Adrenal gland (tissue), 12 donors: ENCODE data around the gene SYNE1. TPM values are rescaled to one million over a fixed set of nuclear protein-coding genes. Genes with fewer than 3 reads are reported as not detected.

ENCODE experiments used
- DNase-seq, 7 donors: peaks; one replicate each; pipeline ENCODE4 v3.0.0-alpha.2; 2019 to 2020
- H3K27ac ChIP-seq, 5 donors: fragments of 200-600 bp; sonication (generic) in 4 of 5; 1 replicate in 3 of 5; 2 replicates in 2 of 5; pipeline versions ENCODE4 v1.5.1 to v1.8.0; 2016 to 2020; ENCODE audit warnings: mild to moderate bottlenecking in 1 of 5
- H3K27me3 ChIP-seq: fragments of 200-600 bp; 2 replicates; pipeline ENCODE4 v1.8.0; 2021
- H3K36me3 ChIP-seq, 2 donors: fragments of 200-600 bp; replicated peaks in 1 of 2; 1 replicate in 1 of 2; 2 replicates in 1 of 2; pipeline versions ENCODE4 v1.5.1 to v1.8.0; 2018 to 2022
- H3K4me1 ChIP-seq, 2 donors: fragments of 200-600 bp; replicated peaks in 1 of 2; 1 replicate in 1 of 2; 2 replicates in 1 of 2; pipeline versions ENCODE4 v1.5.1 to v1.8.0; 2018 to 2021
- H3K4me3 ChIP-seq, 4 donors: fragments of 200-600 bp; sonication (generic) in 3 of 4; one replicate each; pipeline ENCODE4 v1.5.1; 2016 to 2018
- H3K9me3 ChIP-seq, 3 donors: fragments of 200-600 bp; sonication (generic) in 1 of 3; replicated peaks in 1 of 3; 1 replicate in 2 of 3; 2 replicates in 1 of 3; pipeline versions ENCODE4 v1.5.1 to v1.8.0; 2016 to 2021
- POLR2A ChIP-seq, 2 donors: fragments of 450-650 bp; IDR thresholded peaks; one replicate each; pipeline ENCODE4 v1.6.1; 2017; ENCODE audit warnings: antibody characterized with exemption in 2 of 2, mild to moderate bottlenecking in 2 of 2, moderate library complexity in 1 of 2
- WGBS, 4 donors: extraction: QIAGEN DNeasy Blood & Tissue Kit in 2 of 4; methylation state at CpG; one replicate each; pipeline versions ENCODE4 v1.1.5 to v1.1.7; 2013 to 2017; 5-methylcytosine and 5-hydroxymethylcytosine counted together
- intact Hi-C, 2 donors: fragments of 100-400 bp; cut with DNase I; formaldehyde crosslinking; loops; one replicate each; pipeline versions ENCODE4 v1.14.1 to v1.15.0; 2022 to 2023
- polyA plus RNA-seq, 3 donors: library from polyadenylated mRNA; stranded (reverse); fragments of 200-250 nt in 2 of 3; fragments of 350-450 nt in 1 of 3; fragmentation: Illumina TruSeq in 1 of 3; extraction: RNeasy Lipid Tissue Mini Kit (QIAGEN cat#74804) in 1 of 3; gene quantifications; one replicate each; pipeline ENCODE4 v1.2.3, GENCODE V29; 2013 to 2014
- total RNA-seq, 9 donors: library from RNA; depleted of rRNA in 4 of 9; stranded (reverse); fragments of >200 nt in 4 of 9; fragments of 120-200 nt in 1 of 9; fragmentation: NEBNext Ultra II Directional in 1 of 9; extraction: Animal tissue kit (Norgen Biotek cat#: 25700) in 1 of 9; gene quantifications; one replicate each; pipeline versions ENCODE4 v1.1.0 to v1.2.4, GENCODE V29; 2013 to 2023
- TF ChIP-seq, protein P1 (sequence below), 6 experiments: fragments of 450-650 bp in 4 of 6; fragments of 200-600 bp in 2 of 6; sonication (generic) in 1 of 6; IDR thresholded peaks; 1 replicate in 5 of 6; 2 replicates in 1 of 6; pipeline versions ENCODE4 v1.5.1 to v1.8.0; 2016 to 2021; ENCODE audit warnings: antibody characterized with exemption in 6 of 6, mild to moderate bottlenecking in 2 of 6, moderate library complexity in 1 of 6
- donor health status: healthy with polysubstance abuse.
- donor health status: Bipolar disorder and iron deficiency.
- donor health status: DM: yes; HTN: yes; CAD: no.
- donor health status: DM: no; HTN: no; CAD: no.
- donor health status: DM: no; HTN: no; CAD: no.
- donor health status: DM: yes; HTN: yes; CAD: no.

Gene SYNE1
- total and polyA plus RNA-seq, 12 donors, result 29.0 to 170 (median 93.1) TPM

DNA sequence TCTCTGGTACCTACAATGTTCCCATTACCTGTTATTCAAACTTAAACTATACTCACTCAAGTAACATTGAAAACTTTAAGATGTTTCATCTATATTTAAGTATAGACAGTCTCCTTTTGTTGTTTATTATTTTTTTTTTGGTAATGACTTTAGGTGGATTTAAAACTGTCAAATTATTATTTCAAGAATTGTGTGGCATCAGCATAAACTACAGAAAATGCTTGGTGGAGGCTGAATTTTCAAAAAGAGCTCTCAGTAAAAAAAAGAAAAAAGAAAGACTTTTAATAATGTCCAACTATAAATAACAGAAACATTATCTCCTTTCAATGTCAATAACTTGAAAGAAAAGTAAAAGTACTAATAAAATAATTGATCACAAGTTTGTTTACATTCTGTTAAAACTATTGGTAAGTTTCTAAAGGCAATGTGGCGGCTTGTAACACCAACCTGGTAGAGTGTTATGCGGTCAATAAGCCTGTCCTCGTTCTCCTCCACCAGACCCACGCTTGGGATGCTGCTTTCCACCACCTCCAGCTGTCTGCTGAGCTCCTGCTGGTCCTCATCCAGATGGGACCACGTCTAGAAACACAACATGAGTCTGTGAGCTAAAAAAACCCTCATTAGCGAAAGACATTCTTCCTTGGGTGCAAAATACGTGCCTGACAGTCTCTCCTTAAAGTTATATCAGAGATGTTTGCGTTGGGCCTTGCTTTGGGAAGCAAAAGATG lies 400.6 kb downstream of the SYNE1 start:
- no peak overlapping the region for H3K27ac ChIP-seq

DNA sequence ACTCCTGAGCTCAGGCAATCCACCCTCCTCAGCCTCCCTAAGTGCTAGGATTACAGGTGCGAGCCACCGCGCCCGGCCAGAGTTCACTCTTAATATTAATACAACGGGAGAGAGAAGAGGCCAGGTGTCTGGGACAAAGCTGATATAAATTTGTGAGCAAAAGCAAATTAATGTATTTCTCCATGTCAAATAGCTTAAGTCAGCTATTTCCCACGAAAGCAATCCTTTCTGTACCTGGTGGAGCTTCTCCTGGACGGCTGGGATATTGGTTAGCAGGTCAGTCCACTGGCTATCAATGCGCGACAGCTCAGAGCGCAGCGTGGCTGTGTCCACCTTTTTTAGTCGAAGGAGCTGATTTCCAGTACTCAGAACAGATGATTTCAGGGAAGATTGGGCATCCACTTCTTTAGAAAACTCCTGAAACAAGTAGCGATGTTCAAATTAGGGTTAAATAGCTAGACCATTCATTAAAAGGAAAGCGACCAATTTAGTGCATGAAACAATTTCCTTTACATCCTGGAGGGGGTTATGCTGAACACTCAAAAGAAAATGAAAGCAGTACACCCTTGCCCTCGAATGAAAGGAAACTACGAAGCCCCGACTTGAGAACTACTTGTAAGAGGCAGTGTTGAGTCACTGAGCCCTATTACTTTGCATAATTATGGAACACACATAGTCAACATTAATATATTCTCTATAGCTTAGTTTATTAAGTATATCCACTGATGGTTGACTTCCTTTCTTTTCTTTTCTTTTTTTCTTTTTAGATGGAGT lies 403.4 kb downstream of the SYNE1 start:
- H3K36me3 ChIP-seq, result peaks cover 0 to 73% of the 10 kb centered on the region in 2 donors
- H3K4me1 ChIP-seq, result no peaks in the 10 kb centered on the region
- H3K4me3 ChIP-seq, result no peak overlapping the region
- no peak for TF ChIP-seq POLR2A (IDR thresholded peaks at IDR 0.05)
- TF ChIP-seq, protein P1, sequence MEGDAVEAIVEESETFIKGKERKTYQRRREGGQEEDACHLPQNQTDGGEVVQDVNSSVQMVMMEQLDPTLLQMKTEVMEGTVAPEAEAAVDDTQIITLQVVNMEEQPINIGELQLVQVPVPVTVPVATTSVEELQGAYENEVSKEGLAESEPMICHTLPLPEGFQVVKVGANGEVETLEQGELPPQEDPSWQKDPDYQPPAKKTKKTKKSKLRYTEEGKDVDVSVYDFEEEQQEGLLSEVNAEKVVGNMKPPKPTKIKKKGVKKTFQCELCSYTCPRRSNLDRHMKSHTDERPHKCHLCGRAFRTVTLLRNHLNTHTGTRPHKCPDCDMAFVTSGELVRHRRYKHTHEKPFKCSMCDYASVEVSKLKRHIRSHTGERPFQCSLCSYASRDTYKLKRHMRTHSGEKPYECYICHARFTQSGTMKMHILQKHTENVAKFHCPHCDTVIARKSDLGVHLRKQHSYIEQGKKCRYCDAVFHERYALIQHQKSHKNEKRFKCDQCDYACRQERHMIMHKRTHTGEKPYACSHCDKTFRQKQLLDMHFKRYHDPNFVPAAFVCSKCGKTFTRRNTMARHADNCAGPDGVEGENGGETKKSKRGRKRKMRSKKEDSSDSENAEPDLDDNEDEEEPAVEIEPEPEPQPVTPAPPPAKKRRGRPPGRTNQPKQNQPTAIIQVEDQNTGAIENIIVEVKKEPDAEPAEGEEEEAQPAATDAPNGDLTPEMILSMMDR (IDR thresholded peaks at IDR 0.05), result no peak
- 89 to 95% (median 92%) methylated on average over 17 of the region's 17 CpGs for WGBS, 4 donors
- no peaks in the 10 kb centered on the region for H3K27me3 ChIP-seq
- intact Hi-C loops, result no loop called here
- H3K9me3 ChIP-seq, result no peaks in the 10 kb centered on the region
- peak overlapping the region in 1 of 5 donors; percentile 14 for H3K27ac ChIP-seq
- no peak for DNase-seq

More for the DNA sequence above, 400.6 kb downstream of the SYNE1 start:
- no peaks in the 10 kb centered on the region for H3K27me3 ChIP-seq
- peaks cover 0 to 9% of the 10 kb centered on the region in 2 donors for H3K4me1 ChIP-seq
- no peaks in the 10 kb centered on the region for H3K9me3 ChIP-seq
- intact Hi-C loops, result no loop called here
- TF ChIP-seq POLR2A (IDR thresholded peaks at IDR 0.05), result no peak
- TF ChIP-seq, protein P1 (IDR thresholded peaks at IDR 0.05), result no peak
- H3K4me3 ChIP-seq, result no peak overlapping the region
- no peak for DNase-seq
- peaks cover 0 to 72% of the 10 kb centered on the region in 2 donors for H3K36me3 ChIP-seq
- 94 to 98% (median 95%) methylated on average over 8 of the region's 8 CpGs for WGBS, 4 donors

DNA sequence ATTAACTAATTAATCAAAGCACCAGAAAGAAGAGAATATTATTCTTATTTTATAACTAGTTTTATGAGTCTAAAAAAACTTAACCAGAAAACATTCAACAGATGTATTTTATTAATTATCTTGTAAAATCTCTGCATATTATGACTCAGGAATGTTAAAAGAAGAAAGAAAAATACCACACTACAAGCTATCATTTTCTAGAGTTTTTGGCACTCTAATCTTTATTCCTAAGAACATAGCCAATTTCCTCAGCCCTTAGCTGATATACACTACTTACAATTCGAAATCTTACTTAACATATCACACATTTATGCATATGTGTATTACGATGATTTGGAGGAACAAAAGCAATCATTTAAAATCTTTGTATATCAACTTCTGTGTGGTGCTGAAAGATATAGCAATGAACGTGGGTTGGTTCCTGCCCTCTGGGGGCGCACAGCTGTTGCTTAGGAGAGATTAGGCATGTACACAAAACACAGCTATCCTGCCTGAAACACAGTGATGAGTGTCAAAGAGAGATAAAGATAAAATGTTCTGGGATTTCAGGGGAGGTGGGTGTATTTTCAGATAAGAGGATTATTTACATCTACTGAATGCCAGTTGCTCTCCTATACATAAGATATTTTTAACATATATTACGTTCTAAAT lies 404.5 kb downstream of the SYNE1 start:
- Histone ChIP-seq H3K9me3 (no peaks in the 10 kb centered on the region), H3K27me3 (no peaks in the 10 kb centered on the region), H3K27ac (peak overlapping the region in 1 of 5 donors; percentile 14), H3K36me3 (peaks cover 0 to 62% of the 10 kb centered on the region in 2 donors), H3K4me3 (no peak overlapping the region), H3K4me1 (no peaks in the 10 kb centered on the region)
- DNase-seq, result no peak
- intact Hi-C loops, result no loop called here
- no peak for TF ChIP-seq POLR2A (IDR thresholded peaks at IDR 0.05)
- TF ChIP-seq, protein P1 (IDR thresholded peaks at IDR 0.05), result no peak
- WGBS, 4 donors, result 63 to 78% (median 75%) methylated on average over 5 of the region's 5 CpGs

DNA sequence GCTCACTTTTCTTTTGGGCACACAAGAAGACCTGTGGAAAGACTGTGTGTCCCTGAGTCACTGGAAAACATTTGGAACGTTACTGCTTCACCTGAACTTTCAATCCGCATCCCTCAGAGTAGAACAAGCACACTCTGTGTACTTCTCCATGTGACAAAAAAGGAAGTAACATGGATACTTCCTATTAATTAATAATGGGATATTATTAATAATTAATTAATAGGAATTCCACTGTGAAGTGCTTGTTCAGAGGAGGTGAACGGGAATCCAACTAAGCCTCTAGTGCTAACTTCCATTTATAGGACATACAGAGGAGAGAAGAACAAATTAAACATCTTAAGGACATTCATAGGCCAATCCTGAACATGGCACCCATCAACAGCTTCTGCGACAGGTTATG lies 407.8 kb downstream of the SYNE1 start:
- WGBS, 4 donors, result 73 to 97% (median 86%) methylated on average over 4 of the region's 4 CpGs
- peaks cover 0 to 37% of the 10 kb centered on the region in 2 donors for H3K36me3 ChIP-seq
- TF ChIP-seq POLR2A (IDR thresholded peaks at IDR 0.05), result no peak
- TF ChIP-seq, protein P1 (IDR thresholded peaks at IDR 0.05), result no peak
- intact Hi-C loops, result no loop called here
- H3K9me3 ChIP-seq, result no peaks in the 10 kb centered on the region
- H3K27ac ChIP-seq, result no peak overlapping the region
- no peak overlapping the region for H3K4me3 ChIP-seq
- DNase-seq, result no peak
- H3K27me3 ChIP-seq, result no peaks in the 10 kb centered on the region
- no peaks in the 10 kb centered on the region for H3K4me1 ChIP-seq
